Lung (tissue), 12 donors: Measurements from ENCODE around the gene FBXO11. TPM values are rescaled to one million over a fixed set of nuclear protein-coding genes. Genes with fewer than 3 reads are reported as not detected.

Experiments
- ATAC-seq: fragments of 200-7000 bp; cut with Tn5 transposase; one replicate; pipeline ENCODE4 v1.9.1; 2020; ENCODE audit warnings: moderate number of reproducible peaks; ENCODE audit not compliant: insufficient read depth, low FRiP score
- DNase-seq, 3 donors: peaks; one replicate each; pipeline ENCODE4 v3.0.0-alpha.2; 2013 to 2017
- H3K27ac ChIP-seq, 2 donors: one replicate each; pipeline ENCODE4 v1.5.1; 2013; ENCODE audit warnings: mild to moderate bottlenecking in 2 of 2, moderate library complexity in 2 of 2, control low read depth in 1 of 2, inconsistent platforms in 1 of 2, low read depth in 1 of 2, low read length in 1 of 2
- H3K27me3 ChIP-seq, 3 donors: one replicate each; pipeline ENCODE4 v1.5.1; 2013; ENCODE audit warnings: low read length in 2 of 3; ENCODE audit not compliant: control insufficient read depth in 3 of 3, insufficient read depth in 3 of 3
- H3K36me3 ChIP-seq, 4 donors: one replicate each; pipeline ENCODE4 v1.5.1; 2013; ENCODE audit warnings: low read length in 4 of 4, mild to moderate bottlenecking in 1 of 4, moderate library complexity in 1 of 4; ENCODE audit not compliant: control insufficient read depth in 4 of 4, insufficient read depth in 4 of 4
- H3K4me1 ChIP-seq, 5 donors: one replicate each; pipeline ENCODE4 v1.5.1; 2013; ENCODE audit warnings: low read length in 5 of 5, mild to moderate bottlenecking in 2 of 5, moderate library complexity in 1 of 5; ENCODE audit not compliant: control insufficient read depth in 5 of 5, insufficient read depth in 5 of 5
- H3K4me3 ChIP-seq: one replicate; pipeline ENCODE4 v1.5.1; 2013; ENCODE audit warnings: mild to moderate bottlenecking, control low read depth, moderate library complexity
- H3K9ac ChIP-seq, 2 donors: one replicate each; pipeline ENCODE4 v1.5.1; 2013; ENCODE audit warnings: low read length in 2 of 2, control low read depth in 1 of 2; ENCODE audit not compliant: insufficient read depth in 1 of 2
- H3K9me3 ChIP-seq, 4 donors: one replicate each; pipeline ENCODE4 v1.5.1; 2013; ENCODE audit warnings: low read length in 3 of 4, mild to moderate bottlenecking in 1 of 4, moderate library complexity in 1 of 4; ENCODE audit not compliant: control insufficient read depth in 4 of 4, insufficient read depth in 3 of 4
- WGBS, 2 donors: extraction: QIAGEN DNeasy Blood & Tissue Kit; methylation state at CpG; one replicate each; pipeline ENCODE4 v1.1.7; 2013; 5-methylcytosine and 5-hydroxymethylcytosine counted together
- polyA plus RNA-seq, 2 donors: library from polyadenylated mRNA; stranded (reverse); fragments of 200-250 nt; gene quantifications; one replicate each; pipeline ENCODE4 v1.2.1, GENCODE V29; 2013
- total RNA-seq, 2 donors: library from RNA; depleted of rRNA in 1 of 2; stranded (reverse); fragments of >200 nt in 1 of 2; gene quantifications; one replicate each; pipeline ENCODE4 v1.2.1, GENCODE V29; 2014 to 2021
- TF ChIP-seq, protein P1 (sequence below): IDR thresholded peaks from 2 replicates; pipeline ENCODE4 v1.5.1; 2012; ENCODE audit warnings: mild to moderate bottlenecking; ENCODE audit errors: control extremely low read depth, extremely low read depth
- donor health status: control.
- donor health status: control.
- donor health status: Bipolar disorder and iron deficiency.
- donor health status: healthy.
- donor health status: DM: yes; HTN: yes; CAD: no.

Gene FBXO11
- total and polyA plus RNA-seq, 4 donors: 21.9 to 157 (median 42.8) TPM

DNA sequence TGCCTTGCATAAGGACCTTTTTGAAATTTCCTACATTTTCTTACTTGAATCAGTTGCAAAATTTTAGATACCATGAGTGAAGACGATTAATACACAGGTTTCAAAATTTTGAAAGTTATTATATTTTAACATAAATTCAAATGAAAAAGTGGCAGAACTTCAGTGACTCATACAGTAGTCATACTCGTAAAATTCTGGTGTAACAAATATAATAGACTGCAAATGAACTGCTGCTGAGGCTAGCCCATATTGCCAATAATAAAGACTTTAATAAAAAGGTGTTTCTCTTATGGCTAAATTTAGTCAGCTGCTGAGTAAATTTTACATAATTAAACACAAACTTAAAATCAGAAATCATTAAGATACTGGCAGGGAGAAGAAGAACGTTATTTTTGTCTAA lies 86.5 kb downstream of the FBXO11 start:
- H3K4me3 ChIP-seq: no peak overlapping the region
- H3K27me3 ChIP-seq: no peaks in the 10 kb centered on the region
- 94% methylated on average over 3 of the region's 3 CpGs for whole genome bisulfite sequencing, 2 donors
- no peaks in the 10 kb centered on the region for H3K9me3 ChIP-seq
- peaks cover 21 to 57% (median 38%) of the 10 kb centered on the region in 4 donors for H3K36me3 ChIP-seq
- peaks cover 0 to 1% (median 0%) of the 10 kb centered on the region in 5 donors for H3K4me1 ChIP-seq
- no peak overlapping the region for H3K27ac ChIP-seq
- TF ChIP-seq, protein P1, sequence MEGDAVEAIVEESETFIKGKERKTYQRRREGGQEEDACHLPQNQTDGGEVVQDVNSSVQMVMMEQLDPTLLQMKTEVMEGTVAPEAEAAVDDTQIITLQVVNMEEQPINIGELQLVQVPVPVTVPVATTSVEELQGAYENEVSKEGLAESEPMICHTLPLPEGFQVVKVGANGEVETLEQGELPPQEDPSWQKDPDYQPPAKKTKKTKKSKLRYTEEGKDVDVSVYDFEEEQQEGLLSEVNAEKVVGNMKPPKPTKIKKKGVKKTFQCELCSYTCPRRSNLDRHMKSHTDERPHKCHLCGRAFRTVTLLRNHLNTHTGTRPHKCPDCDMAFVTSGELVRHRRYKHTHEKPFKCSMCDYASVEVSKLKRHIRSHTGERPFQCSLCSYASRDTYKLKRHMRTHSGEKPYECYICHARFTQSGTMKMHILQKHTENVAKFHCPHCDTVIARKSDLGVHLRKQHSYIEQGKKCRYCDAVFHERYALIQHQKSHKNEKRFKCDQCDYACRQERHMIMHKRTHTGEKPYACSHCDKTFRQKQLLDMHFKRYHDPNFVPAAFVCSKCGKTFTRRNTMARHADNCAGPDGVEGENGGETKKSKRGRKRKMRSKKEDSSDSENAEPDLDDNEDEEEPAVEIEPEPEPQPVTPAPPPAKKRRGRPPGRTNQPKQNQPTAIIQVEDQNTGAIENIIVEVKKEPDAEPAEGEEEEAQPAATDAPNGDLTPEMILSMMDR: no peak
- ATAC-seq (no peak), DNase-seq (no peak)
- no peak overlapping the region for H3K9ac ChIP-seq

DNA sequence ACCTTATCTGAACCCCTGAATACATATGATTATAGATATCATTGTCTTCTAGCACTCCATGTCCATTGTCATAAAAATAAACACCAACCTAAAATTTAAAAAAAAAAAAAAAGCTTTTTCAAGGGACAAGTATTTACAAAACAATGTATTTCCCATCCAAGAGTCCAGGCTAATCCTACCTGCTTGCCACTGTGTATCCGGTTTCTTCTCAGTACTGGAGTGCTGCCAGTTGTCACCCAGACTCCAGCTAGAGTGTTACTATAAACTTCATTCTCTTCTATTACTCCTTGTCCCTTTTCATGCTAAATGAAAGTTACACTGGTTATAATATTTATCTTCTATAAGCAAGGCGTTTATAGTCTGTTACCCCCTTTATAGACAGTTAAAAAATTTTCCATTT lies 87.5 kb downstream of the FBXO11 start:
- ATAC-seq (no peak), DNase-seq (no peak)
- Histone ChIP-seq H3K9ac (no peak overlapping the region), H3K36me3 (peaks cover 19 to 54% (median 35%) of the 10 kb centered on the region in 4 donors), H3K9me3 (no peaks in the 10 kb centered on the region), H3K4me3 (no peak overlapping the region), H3K27me3 (no peaks in the 10 kb centered on the region), H3K27ac (no peak overlapping the region), H3K4me1 (peaks cover 0 to 1% (median 0%) of the 10 kb centered on the region in 5 donors)
- WGBS, 2 donors: 66 to 87% methylated on average over 2 of the region's 2 CpGs
- TF ChIP-seq, protein P1: no peak

DNA sequence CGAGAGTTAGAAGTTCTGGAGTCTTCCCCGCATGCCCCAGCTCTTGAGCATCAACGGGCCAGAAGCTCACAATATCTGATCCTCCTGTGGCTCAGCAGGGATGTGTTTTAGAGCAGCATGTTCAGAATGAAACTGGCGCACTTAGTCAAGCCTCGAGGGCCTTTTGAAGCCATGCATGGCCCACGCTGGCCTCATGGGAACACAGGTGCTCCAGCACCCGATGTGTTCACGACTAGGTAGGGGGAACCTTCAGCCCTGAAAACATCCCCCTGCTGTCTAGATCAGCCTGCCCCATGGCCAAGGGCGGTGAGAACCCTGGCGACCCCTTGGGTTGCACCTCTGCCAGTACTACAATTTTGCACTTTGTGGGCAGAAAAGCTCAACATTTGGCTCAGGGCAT lies 90.5 kb downstream of the FBXO11 start:
- no peak overlapping the region for H3K4me3 ChIP-seq
- no peak overlapping the region for H3K27ac ChIP-seq
- H3K27me3 ChIP-seq: no peaks in the 10 kb centered on the region
- H3K36me3 ChIP-seq: peaks cover 14 to 56% (median 32%) of the 10 kb centered on the region in 4 donors
- WGBS, 2 donors: 96 to 99% methylated on average over 10 of the region's 10 CpGs
- no peak for DNase-seq
- H3K9ac ChIP-seq: no peak overlapping the region
- peaks cover 0 to 1% (median 0%) of the 10 kb centered on the region in 5 donors for H3K4me1 ChIP-seq
- TF ChIP-seq, protein P1: no peak
- ATAC-seq: no peak
- no peaks in the 10 kb centered on the region for H3K9me3 ChIP-seq

DNA sequence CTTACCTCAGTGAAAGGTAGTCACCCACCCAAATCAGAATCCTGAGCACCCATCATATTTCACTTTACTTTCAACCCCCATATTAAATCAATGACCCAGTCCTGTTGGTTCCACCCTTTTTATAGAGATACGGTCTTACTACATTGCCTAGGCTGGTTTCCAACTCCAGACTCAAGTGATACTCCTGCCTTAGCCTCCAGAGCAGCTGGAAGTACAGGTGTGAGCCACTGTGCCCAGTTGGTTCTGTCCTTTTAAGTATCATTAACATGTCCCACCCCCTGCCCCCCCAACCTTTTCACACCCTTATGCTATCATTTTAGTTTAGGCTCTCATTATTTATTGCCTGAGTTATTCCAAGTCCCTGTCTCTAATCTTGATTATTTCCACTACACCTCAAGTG lies 94.6 kb downstream of the FBXO11 start:
- WGBS, 2 donors: 83 to 86% methylated on average over 1 of the region's 1 CpG

More for the DNA sequence above, 94.6 kb downstream of the FBXO11 start:
- Histone ChIP-seq H3K9me3 (no peaks in the 10 kb centered on the region), H3K4me1 (peaks cover 0 to 2% (median 0%) of the 10 kb centered on the region in 5 donors), H3K36me3 (peaks cover 9 to 47% (median 25%) of the 10 kb centered on the region in 4 donors), H3K9ac (no peak overlapping the region), H3K27me3 (no peaks in the 10 kb centered on the region), H3K27ac (no peak overlapping the region), H3K4me3 (no peak overlapping the region)
- DNase-seq (no peak), ATAC-seq (no peak)
- TF ChIP-seq, protein P1: no peak
